Gastrocnemius medialis (tissue), 4 donors: Measurements from ENCODE around the gene EPS15.

Experiments used
- POLR2A ChIP-seq, 2 donors: fragments of 450-650 bp; IDR thresholded peaks; one replicate each; pipeline ENCODE4 v1.6.1; 2017; ENCODE audit warnings: antibody characterized with exemption in 2 of 2, mild to moderate bottlenecking in 2 of 2, moderate library complexity in 2 of 2
- TF ChIP-seq, protein P1 (sequence below), 5 experiments: fragments of 450-650 bp in 3 of 5; fragments of 200-600 bp in 2 of 5; sonication (generic) in 2 of 5; IDR thresholded peaks in 4 of 5; conservative IDR thresholded peaks in 1 of 5; 1 replicate in 4 of 5; 2 replicates in 1 of 5; pipeline ENCODE4 v1.5.1; 2016 to 2019; ENCODE audit warnings: antibody characterized with exemption in 5 of 5, mild to moderate bottlenecking in 3 of 5, moderate library complexity in 3 of 5

DNA sequence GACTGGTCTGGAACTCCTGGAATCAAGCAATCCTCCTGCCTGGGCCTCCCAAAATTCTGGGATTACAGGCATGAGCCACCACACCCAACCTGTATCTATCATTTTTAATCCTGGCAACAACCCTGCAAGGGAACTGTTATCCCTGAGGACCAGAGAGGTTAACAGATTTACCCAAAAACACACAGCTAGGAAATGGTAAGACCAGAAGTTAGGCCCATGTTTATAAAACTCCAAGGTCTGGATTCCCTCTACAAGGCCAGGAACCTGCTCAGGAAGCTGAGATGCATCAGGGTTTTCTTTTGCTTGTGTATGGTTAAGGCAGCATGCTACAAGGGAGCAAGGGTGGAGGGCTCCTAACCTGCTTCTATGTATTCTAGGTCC is 170.9 kb downstream of the EPS15 start:
- TF ChIP-seq, protein P1, sequence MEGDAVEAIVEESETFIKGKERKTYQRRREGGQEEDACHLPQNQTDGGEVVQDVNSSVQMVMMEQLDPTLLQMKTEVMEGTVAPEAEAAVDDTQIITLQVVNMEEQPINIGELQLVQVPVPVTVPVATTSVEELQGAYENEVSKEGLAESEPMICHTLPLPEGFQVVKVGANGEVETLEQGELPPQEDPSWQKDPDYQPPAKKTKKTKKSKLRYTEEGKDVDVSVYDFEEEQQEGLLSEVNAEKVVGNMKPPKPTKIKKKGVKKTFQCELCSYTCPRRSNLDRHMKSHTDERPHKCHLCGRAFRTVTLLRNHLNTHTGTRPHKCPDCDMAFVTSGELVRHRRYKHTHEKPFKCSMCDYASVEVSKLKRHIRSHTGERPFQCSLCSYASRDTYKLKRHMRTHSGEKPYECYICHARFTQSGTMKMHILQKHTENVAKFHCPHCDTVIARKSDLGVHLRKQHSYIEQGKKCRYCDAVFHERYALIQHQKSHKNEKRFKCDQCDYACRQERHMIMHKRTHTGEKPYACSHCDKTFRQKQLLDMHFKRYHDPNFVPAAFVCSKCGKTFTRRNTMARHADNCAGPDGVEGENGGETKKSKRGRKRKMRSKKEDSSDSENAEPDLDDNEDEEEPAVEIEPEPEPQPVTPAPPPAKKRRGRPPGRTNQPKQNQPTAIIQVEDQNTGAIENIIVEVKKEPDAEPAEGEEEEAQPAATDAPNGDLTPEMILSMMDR (IDR thresholded peaks at IDR 0.05 in 4 of 5, conservative IDR thresholded peaks at IDR 0.05 in 1 of 5): no peak
- TF ChIP-seq POLR2A (IDR thresholded peaks at IDR 0.05): no peak
